Caco-2 (cell line): ENCODE results near the gene ANTKMT. TPM values are rescaled to one million over a fixed set of nuclear protein-coding genes. Genes with fewer than 3 reads are reported as not detected.
A peak's percentile ranks its signal among the peaks of the same experiment; 100 is the strongest.

Source experiments
- BruUV-seq: library from RNA; stranded (reverse); fragments of 400-500 nt; replicated peaks from 2 replicates; lab custom pipeline; 2021; lab: Mats Ljungman, UMichigan
- CTCF ChIA-PET: fragments of 300-600 bp; sonication (Branson Sonifier 250); formaldehyde crosslinking; loops from one replicate; lab custom pipeline; 2022; ENCODE audit warnings: antibody characterized with exemption; lab: Charles Lee
- POLR2A ChIA-PET: fragments of 300-600 bp; sonication (Branson Sonifier 250); formaldehyde crosslinking; loops from one replicate; lab custom pipeline; 2022; ENCODE audit warnings: antibody characterized with exemption; lab: Charles Lee
- DNase-seq, 2 experiments: peaks; one replicate each; pipeline versions ENCODE4 v3.0.0 to v3.0.0-alpha.2; 2020 to 2022
- H3K27me3 ChIP-seq: replicated peaks from 2 replicates; pipeline ENCODE4 v1.6.0; 2011; ENCODE audit warnings: low read length; ENCODE audit not compliant: control insufficient read depth, insufficient read depth
- H3K36me3 ChIP-seq: 2 replicates; pipeline ENCODE4 v1.5.1; 2011; ENCODE audit warnings: low read length; ENCODE audit not compliant: control insufficient read depth, insufficient read depth
- H3K4me1 ChIP-seq: fragments of 250-450 bp; sonication (Bioruptor Pico); 2 replicates; pipeline ENCODE4 v1.5.1; 2020; ENCODE audit warnings: mild to moderate bottlenecking
- H3K4me3 ChIP-seq: 2 replicates; pipeline ENCODE4 v1.5.1; 2011; ENCODE audit warnings: low read depth, mild to moderate bottlenecking, control low read depth, low read length
- H3K9me3 ChIP-seq: fragments of 250-450 bp; sonication (Bioruptor Pico); 2 replicates; pipeline ENCODE4 v1.5.1; 2020; ENCODE audit warnings: mild to moderate bottlenecking, moderate library complexity
- H3K27ac Mint-ChIP-seq: one replicate; pipeline ENCODE4 v1.8.0; 2022; ENCODE audit warnings: mixed read lengths; ENCODE audit not compliant: unreplicated experiment
- H3K27me3 Mint-ChIP-seq: one replicate; pipeline ENCODE4 v1.8.0; 2022; ENCODE audit warnings: mixed read lengths; ENCODE audit not compliant: insufficient read depth, unreplicated experiment
- H3K36me3 Mint-ChIP-seq: one replicate; pipeline ENCODE4 v1.8.0; 2022; ENCODE audit warnings: mild to moderate bottlenecking, mixed read lengths; ENCODE audit not compliant: insufficient read depth, unreplicated experiment
- H3K4me1 Mint-ChIP-seq: one replicate; pipeline ENCODE4 v1.8.0; 2022; ENCODE audit warnings: low read depth, mixed read lengths; ENCODE audit not compliant: unreplicated experiment
- H3K4me3 Mint-ChIP-seq: one replicate; pipeline ENCODE4 v1.8.0; 2022; ENCODE audit warnings: mild to moderate bottlenecking, moderate library complexity, mixed read lengths; ENCODE audit not compliant: unreplicated experiment
- H3K9me3 Mint-ChIP-seq: one replicate; pipeline ENCODE4 v1.8.0; 2022; ENCODE audit warnings: mixed read lengths; ENCODE audit not compliant: unreplicated experiment
- intact Hi-C: fragments of 100-400 bp; cut with micrococcal nuclease; formaldehyde crosslinking; loops from one replicate; pipeline ENCODE4 v1.10.0; 2022; ENCODE audit not compliant: unreplicated experiment
- total RNA-seq: library from RNA; stranded (reverse); gene quantifications from 2 replicates; pipeline ENCODE4 v1.2.3, GENCODE V29; 2022
- TF ChIP-seq, protein P1 (sequence below), 2 experiments: fragments of 200-600 bp in 1 of 2; IDR thresholded peaks; 1 replicate in 1 of 2; 2 replicates in 1 of 2; pipeline versions ENCODE4 v1.5.1 to v1.8.0; 2011 to 2022; ENCODE audit warnings: antibody characterized with exemption in 1 of 2, control low read depth in 1 of 2, inconsistent platforms in 1 of 2, low read depth in 1 of 2, low read length in 1 of 2, mild to moderate bottlenecking in 1 of 2, moderate library complexity in 1 of 2; ENCODE audit not compliant: insufficient read depth in 1 of 2, severe bottlenecking in 1 of 2, unreplicated experiment in 1 of 2

Gene ANTKMT
- total RNA-seq, 1 experiment from 2014 or later, result 42.6 TPM

GRCh38 chr16:692356-693108 lies 28.4 kb upstream of the ANTKMT start:
- H3K27ac Mint-ChIP-seq, result no peak overlapping the region
- DNase-seq, result no peak
- H3K27me3 Mint-ChIP-seq, result no peaks in the 10 kb centered on the region
- no peaks in the 10 kb centered on the region for H3K36me3 ChIP-seq
- BruUV-seq, result no TSS peak
- CTCF ChIA-PET, result no interaction called here
- H3K4me1 Mint-ChIP-seq, result peaks cover 7% of the 10 kb centered on the region
- TF ChIP-seq, protein P1, sequence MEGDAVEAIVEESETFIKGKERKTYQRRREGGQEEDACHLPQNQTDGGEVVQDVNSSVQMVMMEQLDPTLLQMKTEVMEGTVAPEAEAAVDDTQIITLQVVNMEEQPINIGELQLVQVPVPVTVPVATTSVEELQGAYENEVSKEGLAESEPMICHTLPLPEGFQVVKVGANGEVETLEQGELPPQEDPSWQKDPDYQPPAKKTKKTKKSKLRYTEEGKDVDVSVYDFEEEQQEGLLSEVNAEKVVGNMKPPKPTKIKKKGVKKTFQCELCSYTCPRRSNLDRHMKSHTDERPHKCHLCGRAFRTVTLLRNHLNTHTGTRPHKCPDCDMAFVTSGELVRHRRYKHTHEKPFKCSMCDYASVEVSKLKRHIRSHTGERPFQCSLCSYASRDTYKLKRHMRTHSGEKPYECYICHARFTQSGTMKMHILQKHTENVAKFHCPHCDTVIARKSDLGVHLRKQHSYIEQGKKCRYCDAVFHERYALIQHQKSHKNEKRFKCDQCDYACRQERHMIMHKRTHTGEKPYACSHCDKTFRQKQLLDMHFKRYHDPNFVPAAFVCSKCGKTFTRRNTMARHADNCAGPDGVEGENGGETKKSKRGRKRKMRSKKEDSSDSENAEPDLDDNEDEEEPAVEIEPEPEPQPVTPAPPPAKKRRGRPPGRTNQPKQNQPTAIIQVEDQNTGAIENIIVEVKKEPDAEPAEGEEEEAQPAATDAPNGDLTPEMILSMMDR (IDR thresholded peaks at IDR 0.05; ENCODE audit: insufficient read depth in 1 of 2, low read depth in 1 of 2, low read length in 1 of 2, severe bottlenecking in 1 of 2, unreplicated experiment in 1 of 2), result no peak
- no peaks in the 10 kb centered on the region for H3K27me3 ChIP-seq
- peaks cover 14% of the 10 kb centered on the region; the same call in 1 of the 2 replicates for H3K4me1 ChIP-seq
- peaks cover 20% of the 10 kb centered on the region for H3K36me3 Mint-ChIP-seq
- intact Hi-C loops, result no loop called here
- no peaks in the 10 kb centered on the region for H3K9me3 Mint-ChIP-seq
- no peaks in the 10 kb centered on the region for H3K9me3 ChIP-seq
- POLR2A ChIA-PET, result no interaction called here
- no peak overlapping the region for H3K4me3 ChIP-seq
- peak overlapping the region; percentile 30 for H3K4me3 Mint-ChIP-seq

- DNase-seq, result no peak
Measured at GRCh38 chr16:693364-693763, 27.6 kb upstream of the ANTKMT start.

DNA sequence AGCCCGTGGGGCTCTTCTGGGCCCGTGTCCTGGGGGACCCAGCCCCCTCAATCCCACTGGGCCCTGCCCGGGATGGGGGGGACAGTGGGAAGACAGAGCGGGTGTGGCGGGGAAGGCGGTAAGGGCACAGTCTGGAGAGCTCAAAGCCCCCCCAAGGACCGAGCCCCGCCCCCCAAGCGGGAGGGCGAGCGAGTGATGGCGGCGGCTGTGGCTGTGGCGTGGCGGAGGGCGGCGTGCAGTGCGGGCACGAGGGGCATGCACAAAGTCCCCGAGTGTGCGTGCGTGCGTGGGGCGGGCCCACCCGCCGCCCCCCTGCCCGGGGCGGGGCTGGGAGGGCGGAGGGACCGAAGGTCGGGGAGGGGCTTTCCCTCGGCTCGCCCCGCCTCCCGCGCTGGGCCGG lies 27.2 kb upstream of the ANTKMT start:
- Histone ChIP-seq H3K27me3 (no peaks in the 10 kb centered on the region), H3K4me1 (peaks cover 14% of the 10 kb centered on the region; the same call in 1 of the 2 replicates), H3K4me3 (peak overlapping the region; percentile 51), H3K36me3 (no peaks in the 10 kb centered on the region), H3K9me3 (no peaks in the 10 kb centered on the region)
- peaks cover 7% of the 10 kb centered on the region for H3K4me1 Mint-ChIP-seq
- no peaks in the 10 kb centered on the region for H3K9me3 Mint-ChIP-seq
- intact Hi-C loops, result no loop called here
- peaks cover 20% of the 10 kb centered on the region for H3K36me3 Mint-ChIP-seq
- no peak for DNase-seq
- TF ChIP-seq, protein P1 (IDR thresholded peaks at IDR 0.05; ENCODE audit: insufficient read depth in 1 of 2, low read depth in 1 of 2, low read length in 1 of 2, severe bottlenecking in 1 of 2, unreplicated experiment in 1 of 2), result no peak
- H3K27ac Mint-ChIP-seq, result no peak overlapping the region
- no peaks in the 10 kb centered on the region for H3K27me3 Mint-ChIP-seq
- H3K4me3 Mint-ChIP-seq, result peak overlapping the region; percentile 71
- ChIA-PET POLR2A (interaction anchor here (2.0 kb wide), 1 partner anchor 28 kb away, joined by 7 read pairs; the partner anchor contains the start of gene ANTKMT), CTCF (interaction anchor here (0.6 to 1.0 kb wide), 2 partner anchors 26 kb away, joined by 3 read pairs; no protein-coding TSS in a partner anchor)
- BruUV-seq, result no TSS peak

More at GRCh38 chr16:693364-693763, 27.6 kb upstream of the ANTKMT start:
- Mint-ChIP-seq H3K36me3 (peaks cover 20% of the 10 kb centered on the region), H3K9me3 (no peaks in the 10 kb centered on the region), H3K27me3 (no peaks in the 10 kb centered on the region), H3K27ac (no peak overlapping the region), H3K4me1 (peaks cover 7% of the 10 kb centered on the region), H3K4me3 (peak overlapping the region; percentile 71)
- no TSS peak for BruUV-seq
- POLR2A ChIA-PET, result no interaction called here
- intact Hi-C loops, result no loop called here
- Histone ChIP-seq H3K36me3 (no peaks in the 10 kb centered on the region), H3K4me1 (peaks cover 14% of the 10 kb centered on the region; the same call in 1 of the 2 replicates), H3K27me3 (no peaks in the 10 kb centered on the region), H3K9me3 (no peaks in the 10 kb centered on the region), H3K4me3 (peak overlapping the region; percentile 51)
- TF ChIP-seq, protein P1 (IDR thresholded peaks at IDR 0.05; ENCODE audit: insufficient read depth in 1 of 2, low read depth in 1 of 2, low read length in 1 of 2, severe bottlenecking in 1 of 2, unreplicated experiment in 1 of 2), result no peak
- CTCF ChIA-PET, result interaction anchor here (0.6 kb wide), 1 partner anchor 27 kb away, joined by 3 read pairs; no protein-coding TSS in a partner anchor
